AG10803 (cell line): Measurements from ENCODE around the gene PARD3.

Experiments used
- DNase-seq: peaks from one replicate; pipeline ENCODE4 v3.0.0; 2010; ENCODE audit warnings: low read depth
- H3K4me3 ChIP-seq: 2 replicates; pipeline ENCODE4 v1.5.1; 2011; ENCODE audit warnings: mild to moderate bottlenecking, low read length, control low read depth
- TF ChIP-seq, protein P1 (sequence below): conservative IDR thresholded peaks from 2 replicates; pipeline ENCODE4 v1.5.1; 2011; ENCODE audit warnings: mild to moderate bottlenecking, low read length, control low read depth, inconsistent platforms

PARD3 gene

GRCh38 chr10:34731885-34732701 lies 83.0 kb downstream of the PARD3 start:
- no peak overlapping the region for H3K4me3 ChIP-seq
- DNase-seq: peak; percentile 57
- TF ChIP-seq, protein P1, sequence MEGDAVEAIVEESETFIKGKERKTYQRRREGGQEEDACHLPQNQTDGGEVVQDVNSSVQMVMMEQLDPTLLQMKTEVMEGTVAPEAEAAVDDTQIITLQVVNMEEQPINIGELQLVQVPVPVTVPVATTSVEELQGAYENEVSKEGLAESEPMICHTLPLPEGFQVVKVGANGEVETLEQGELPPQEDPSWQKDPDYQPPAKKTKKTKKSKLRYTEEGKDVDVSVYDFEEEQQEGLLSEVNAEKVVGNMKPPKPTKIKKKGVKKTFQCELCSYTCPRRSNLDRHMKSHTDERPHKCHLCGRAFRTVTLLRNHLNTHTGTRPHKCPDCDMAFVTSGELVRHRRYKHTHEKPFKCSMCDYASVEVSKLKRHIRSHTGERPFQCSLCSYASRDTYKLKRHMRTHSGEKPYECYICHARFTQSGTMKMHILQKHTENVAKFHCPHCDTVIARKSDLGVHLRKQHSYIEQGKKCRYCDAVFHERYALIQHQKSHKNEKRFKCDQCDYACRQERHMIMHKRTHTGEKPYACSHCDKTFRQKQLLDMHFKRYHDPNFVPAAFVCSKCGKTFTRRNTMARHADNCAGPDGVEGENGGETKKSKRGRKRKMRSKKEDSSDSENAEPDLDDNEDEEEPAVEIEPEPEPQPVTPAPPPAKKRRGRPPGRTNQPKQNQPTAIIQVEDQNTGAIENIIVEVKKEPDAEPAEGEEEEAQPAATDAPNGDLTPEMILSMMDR: no peak

GRCh38 chr10:34731213-34731612 lies 83.9 kb downstream of the PARD3 start:
- H3K4me3 ChIP-seq: no peak overlapping the region
- TF ChIP-seq, protein P1: no peak

DNA sequence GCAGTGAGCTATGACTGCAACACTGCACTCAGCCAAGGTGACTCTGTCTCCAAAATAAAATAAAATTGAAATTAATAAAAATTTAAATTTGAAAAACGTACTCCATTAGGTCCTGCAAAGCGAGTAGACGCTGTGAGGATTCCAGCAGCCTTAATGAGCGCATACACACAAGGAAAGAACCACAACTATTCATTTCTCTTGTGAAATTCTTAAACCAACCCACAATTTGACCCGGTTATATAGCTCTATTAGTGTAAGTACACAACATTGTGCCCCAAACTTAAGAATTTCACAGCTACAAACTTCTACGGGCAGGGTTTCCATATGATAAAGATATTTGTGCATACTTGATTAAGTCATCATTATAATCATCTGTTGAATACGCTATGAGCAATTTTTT lies 84.4 kb downstream of the PARD3 start:
- DNase-seq: no peak
- TF ChIP-seq, protein P1: no peak
- no peak overlapping the region for H3K4me3 ChIP-seq

More at GRCh38 chr10:34731213-34731612, 83.9 kb downstream of the PARD3 start:
- no peak for DNase-seq

- no peak overlapping the region for H3K4me3 ChIP-seq
- DNase-seq: no peak
- TF ChIP-seq, protein P1: no peak
Observed at GRCh38 chr10:34729619-34730018, 85.5 kb downstream of the PARD3 start.

DNA sequence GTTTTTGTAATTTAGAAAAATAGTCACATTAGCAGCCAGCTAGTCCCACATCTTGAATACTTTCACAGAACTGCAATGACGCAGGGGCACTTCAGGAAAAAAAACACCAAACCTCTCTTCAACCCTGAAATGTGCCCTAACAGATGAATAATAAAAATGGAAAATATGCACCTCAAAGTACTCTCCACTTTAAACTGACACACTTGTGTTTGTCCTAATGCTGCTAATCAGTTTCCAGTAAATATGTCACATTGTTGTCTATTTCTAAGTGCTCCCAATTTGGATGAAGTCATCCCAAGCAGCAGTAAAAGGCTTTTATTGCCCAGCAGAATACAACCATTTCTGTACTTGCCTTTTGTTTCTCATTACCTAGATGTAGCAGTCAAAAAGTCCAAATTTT lies 86.7 kb downstream of the PARD3 start:
- DNase-seq: no peak
- no peak overlapping the region for H3K4me3 ChIP-seq
- TF ChIP-seq, protein P1: no peak

DNA sequence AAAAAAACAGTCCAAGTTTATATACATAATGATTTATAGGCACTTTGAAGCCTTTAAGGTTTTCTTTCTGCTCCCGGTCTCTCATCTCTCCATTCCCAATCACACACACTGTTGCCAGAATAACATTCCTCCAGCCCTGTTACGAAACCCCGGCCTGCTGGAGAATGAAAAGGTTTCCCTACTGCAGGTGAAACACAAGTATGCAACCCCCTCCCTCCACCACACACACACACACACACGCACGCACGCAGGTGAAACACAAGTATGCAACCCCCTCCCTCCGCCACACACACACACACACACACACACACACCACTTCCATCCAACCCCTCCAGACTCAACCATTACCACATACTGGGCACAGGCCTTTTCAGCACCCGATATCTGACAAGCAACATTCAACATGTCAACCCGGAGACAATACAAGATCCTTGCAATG lies 87.5 kb downstream of the PARD3 start:
- peak; percentile 18 for DNase-seq

More for the DNA sequence above, 87.5 kb downstream of the PARD3 start:
- TF ChIP-seq, protein P1: no peak
- no peak overlapping the region for H3K4me3 ChIP-seq
